A549 treated with Mapracorat at 1 μM for 4 hours (cell line): Measurements from ENCODE around the gene SMURF1. TPM values are rescaled to one million over a fixed set of nuclear protein-coding genes. Genes with fewer than 3 reads are reported as not detected.

Experiments
- total RNA-seq: library from RNA; stranded (reverse); fragments of 200-300 nt; extraction: Qiagen RNA extraction; gene quantifications from 5 replicates; pipeline ENCODE4 v1.2.3, GENCODE V29; 2022

Gene SMURF1
- total RNA-seq: 21.5 to 26.8 TPM (median 22.6 TPM) in 5 replicates

GRCh38 chr7:99143853-99144672, at the start of gene SMURF1:
TSS of gene SMURF1 (minus strand) at chr7:99144108. CDS start at chr7:99143780, 328 bp downstream.

Other genes with a start within 250 kb of the SMURF1 start
- gene KPNA7, start 64.0 kb upstream of the SMURF1 start, total RNA-seq: 0.97 to 1.5 TPM (median 1.2 TPM) in 5 replicates
- gene MYH16, start 128.7 kb upstream of the SMURF1 start, total RNA-seq: 0.23 to 0.57 TPM (median 0.36 TPM) in 5 replicates
- 118 to 141 TPM (median 124 TPM) in 5 replicates for gene ARPC1A, start 181.8 kb upstream of the SMURF1 start, total RNA-seq
- gene ARPC1B, start 230.6 kb upstream of the SMURF1 start, total RNA-seq: 276 to 303 TPM (median 289 TPM) in 5 replicates